ENCODE results near the gene ADCK2. TPM values are rescaled to one million over a fixed set of nuclear protein-coding genes. Genes with fewer than 3 reads are reported as not detected.

ADCK2 gene
- 17.7 and 22.2 TPM in 2 replicates for total RNA-seq

GRCh38 chr7:140672382-140673062 is at the start of gene ADCK2:
TSS of gene ADCK2 (plus strand) at chr7:140672945. CDS start at chr7:140673331, 386 bp downstream.

GRCh38 chr7:140640727-140641523 is 31.8 kb upstream of the ADCK2 start, which contains the start of gene DENND2A:
TSS of gene DENND2A (minus strand) at chr7:140640813. CDS start at chr7:140602397, 38,416 bp downstream.

GRCh38 chr7:140696680-140697446 is 24.1 kb downstream of the ADCK2 start, which contains the start of gene NDUFB2:
TSS of gene NDUFB2 (plus strand) at chr7:140696708. CDS start at chr7:140696745, 37 bp downstream.

Other genes with a start within 250 kb of the ADCK2 start
- 38.0 and 44.1 TPM in 2 replicates for gene MKRN1, start 193.4 kb upstream of the ADCK2 start, total RNA-seq
- 0.08 and 0.91 TPM in 2 replicates for gene DENND2A, start 32.1 kb upstream of the ADCK2 start, total RNA-seq
- gene NDUFB2, start 23.8 kb downstream of the ADCK2 start, total RNA-seq: 357 and 447 TPM in 2 replicates